Neural crest cell (in vitro differentiated cells): ENCODE results near the gene HEXB. TPM values are rescaled to one million over a fixed set of nuclear protein-coding genes. Genes with fewer than 3 reads are reported as not detected.

Experiments
- DNase-seq: peaks from one replicate; pipeline ENCODE4 v3.0.0; 2021; ENCODE audit warnings: low read depth, mixed read lengths, low spot score
- H3K27ac Mint-ChIP-seq: one replicate; pipeline ENCODE4 v1.8.0; 2021; ENCODE audit warnings: mild to moderate bottlenecking, mixed read lengths; ENCODE audit not compliant: unreplicated experiment
- H3K27me3 Mint-ChIP-seq: 2 replicates; pipeline ENCODE4 v1.8.0; 2021; ENCODE audit warnings: low read depth, mild to moderate bottlenecking, mixed read lengths
- H3K36me3 Mint-ChIP-seq: 2 replicates; pipeline ENCODE4 v1.8.0; 2021; ENCODE audit warnings: low read depth, mild to moderate bottlenecking, mixed read lengths
- H3K4me1 Mint-ChIP-seq: 2 replicates; pipeline ENCODE4 v1.8.0; 2021; ENCODE audit warnings: mixed read lengths
- H3K4me3 Mint-ChIP-seq: one replicate; pipeline ENCODE4 v1.8.0; 2021; ENCODE audit warnings: mild to moderate bottlenecking, mixed read lengths
- H3K9me3 Mint-ChIP-seq: 2 replicates; pipeline ENCODE4 v1.8.0; 2021; ENCODE audit warnings: mixed read lengths
- CTCF ChIP-seq: fragments of 200-600 bp; sonication (generic); conservative IDR thresholded peaks from 2 replicates; pipeline ENCODE4 v1.5.0; 2021; ENCODE audit warnings: antibody characterized with exemption, mild to moderate bottlenecking
- total RNA-seq: library from RNA; stranded (reverse); gene quantifications from 2 replicates; pipeline ENCODE4 v1.2.1, GENCODE V29; 2021

The HEXB gene
- total RNA-seq, 1 donor from 2014 or later, result 54.3 TPM

GRCh38 chr5:74652576-74652975, 32.5 kb upstream of the HEXB start:
- Mint-ChIP-seq H3K4me3 (no peak overlapping the region), H3K36me3 (no peaks in the 10 kb centered on the region), H3K27me3 (no peaks in the 10 kb centered on the region), H3K4me1 (peaks cover 20% of the 10 kb centered on the region), H3K9me3 (no peaks in the 10 kb centered on the region), H3K27ac (no peak overlapping the region)
- no peak for TF ChIP-seq CTCF
- DNase-seq, result no peak

GRCh38 chr5:74653991-74654390, 31.0 kb upstream of the HEXB start:
- no peak for DNase-seq
- TF ChIP-seq CTCF, result no peak
- no peaks in the 10 kb centered on the region for H3K36me3 Mint-ChIP-seq
- no peaks in the 10 kb centered on the region for H3K27me3 Mint-ChIP-seq
- H3K27ac Mint-ChIP-seq, result no peak overlapping the region
- no peak overlapping the region for H3K4me3 Mint-ChIP-seq
- no peaks in the 10 kb centered on the region for H3K9me3 Mint-ChIP-seq
- H3K4me1 Mint-ChIP-seq, result peaks cover 6% of the 10 kb centered on the region

DNA sequence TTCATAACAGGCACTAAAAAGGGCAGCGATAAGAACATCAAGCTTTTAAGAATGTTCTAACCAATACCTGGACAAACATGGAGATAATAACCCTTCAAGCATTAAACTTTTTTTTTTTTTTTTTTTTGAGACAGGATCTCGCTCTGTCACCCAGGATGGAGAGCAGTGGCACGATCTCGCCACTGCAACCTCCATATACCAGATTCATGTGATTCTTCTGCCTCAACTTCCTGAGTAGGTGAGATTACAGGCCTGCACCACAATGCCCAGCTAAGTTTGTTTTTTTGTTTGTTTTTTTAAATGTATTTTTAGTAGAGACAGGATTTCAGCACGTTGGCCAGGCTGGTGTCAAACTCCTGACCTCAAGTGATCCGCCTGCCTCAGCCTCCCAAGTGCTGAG, 29.8 kb upstream of the HEXB start:
- no peak for TF ChIP-seq CTCF
- H3K27ac Mint-ChIP-seq, result no peak overlapping the region
- H3K36me3 Mint-ChIP-seq, result no peaks in the 10 kb centered on the region

GRCh38 chr5:74655716-74656115, 29.3 kb upstream of the HEXB start:
- Mint-ChIP-seq H3K36me3 (no peaks in the 10 kb centered on the region), H3K4me1 (peaks cover 12% of the 10 kb centered on the region), H3K27me3 (no peaks in the 10 kb centered on the region), H3K4me3 (no peak overlapping the region), H3K27ac (no peak overlapping the region), H3K9me3 (no peaks in the 10 kb centered on the region)
- no peak for TF ChIP-seq CTCF
- no peak for DNase-seq

More for the DNA sequence above, 29.8 kb upstream of the HEXB start:
- Mint-ChIP-seq H3K9me3 (no peaks in the 10 kb centered on the region), H3K4me1 (peaks cover 7% of the 10 kb centered on the region), H3K27me3 (no peaks in the 10 kb centered on the region), H3K4me3 (no peak overlapping the region)
- DNase-seq, result no peak

DNA sequence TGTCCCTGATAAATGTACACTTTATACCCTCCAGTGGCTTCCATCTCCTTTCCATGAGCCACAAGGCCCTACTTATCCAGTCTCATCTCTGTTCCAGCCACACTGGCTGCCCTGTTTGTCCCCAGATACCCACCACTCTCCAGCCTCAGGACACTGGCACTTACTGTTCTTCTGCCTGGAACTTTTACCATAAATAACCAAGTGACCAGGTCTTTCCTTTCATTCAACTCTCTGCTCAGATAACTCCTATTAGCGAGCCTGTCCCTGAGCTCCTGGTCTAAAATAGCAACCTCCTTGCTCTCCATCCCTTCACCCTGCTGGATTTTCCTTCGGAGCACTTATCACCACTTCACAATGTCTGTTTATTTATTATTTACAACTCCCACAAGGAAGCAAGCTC, 27.9 kb upstream of the HEXB start:
- Mint-ChIP-seq H3K27me3 (no peaks in the 10 kb centered on the region), H3K36me3 (no peaks in the 10 kb centered on the region), H3K27ac (peak overlapping the region; percentile 54), H3K4me3 (no peak overlapping the region), H3K4me1 (peaks cover 21% of the 10 kb centered on the region), H3K9me3 (no peaks in the 10 kb centered on the region)
- no peak for TF ChIP-seq CTCF
- DNase-seq, result no peak

DNA sequence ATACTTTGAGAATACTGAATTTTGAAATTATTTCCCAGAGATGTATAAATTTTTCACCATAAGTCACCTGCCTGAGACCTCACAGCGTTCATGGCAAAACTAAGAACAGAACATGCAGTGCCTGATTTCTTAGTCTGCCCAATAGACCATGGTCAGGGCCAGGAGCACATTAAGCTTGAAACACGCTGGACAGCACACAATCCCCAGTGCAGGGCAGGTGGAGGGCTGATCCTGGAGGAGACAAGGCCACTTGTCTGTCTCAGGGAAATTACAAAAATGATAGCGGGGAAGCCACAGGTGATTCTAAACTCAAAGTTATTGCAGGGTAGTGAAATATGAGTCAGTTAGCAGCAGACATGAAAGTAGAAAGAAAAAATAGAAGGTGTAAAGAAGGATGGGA, 25.9 kb upstream of the HEXB start:
- no peaks in the 10 kb centered on the region for H3K27me3 Mint-ChIP-seq
- no peaks in the 10 kb centered on the region for H3K36me3 Mint-ChIP-seq
- no peak overlapping the region for H3K27ac Mint-ChIP-seq
- H3K9me3 Mint-ChIP-seq, result no peaks in the 10 kb centered on the region
- no peak overlapping the region for H3K4me3 Mint-ChIP-seq
- no peak for DNase-seq
- H3K4me1 Mint-ChIP-seq, result peaks cover 21% of the 10 kb centered on the region
- no peak for TF ChIP-seq CTCF
